Esophagus muscularis mucosa (tissue), 3 donors: Measurements from ENCODE around the gene AHNAK2.

Source experiments
- CTCF ChIP-seq, 3 experiments: fragments of 200-600 bp in 2 of 3; fragments of 450-650 bp in 1 of 3; sonication (generic) in 2 of 3; IDR thresholded peaks; one replicate each; pipeline ENCODE4 v1.5.1; 2017 to 2019; ENCODE audit warnings: antibody characterized with exemption in 3 of 3, mild to moderate bottlenecking in 2 of 3, moderate library complexity in 1 of 3
- POLR2A ChIP-seq: fragments of 450-650 bp; IDR thresholded peaks from one replicate; pipeline ENCODE4 v1.6.1; 2017; ENCODE audit warnings: antibody characterized with exemption, moderate library complexity, mild to moderate bottlenecking, low read depth

DNA sequence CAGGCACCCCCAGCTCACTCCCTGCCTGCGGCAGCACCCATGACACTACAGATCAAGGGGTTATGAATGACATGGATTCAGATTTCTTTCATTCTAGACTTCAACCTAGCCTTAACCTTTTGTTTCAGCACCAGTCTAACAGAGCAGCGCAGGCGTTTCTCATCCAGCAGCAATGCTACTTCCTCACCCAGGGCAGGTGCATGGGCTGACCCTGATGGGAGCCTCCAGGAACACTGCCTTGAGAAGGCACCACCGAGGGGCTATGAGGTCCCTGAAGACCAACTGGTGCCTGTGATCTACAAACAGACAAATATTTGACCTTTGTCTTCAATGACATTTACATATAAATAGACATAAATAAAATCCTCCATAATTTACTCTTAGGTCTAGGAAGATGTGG lies 31.9 kb upstream of the AHNAK2 start:
- TF ChIP-seq POLR2A (no peak), CTCF (IDR thresholded peaks at IDR 0.05) (no peak)
